GM12874 (cell line): ENCODE data around the gene WDFY3.

Experiments
- CTCF ChIP-seq: IDR thresholded peaks from 2 replicates; pipeline ENCODE4 v1.5.1; 2011; ENCODE audit warnings: low read depth, mild to moderate bottlenecking, control low read depth, low read length, moderate library complexity; ENCODE audit not compliant: insufficient read depth

The WDFY3 gene

GRCh38 chr4:84944947-84945346, 21.5 kb downstream of the WDFY3 start:
- TF ChIP-seq CTCF = no peak

- no peak for TF ChIP-seq CTCF
These were observed 25.5 kb downstream of the WDFY3 start for GRCh38 chr4:84940960-84941359.

- TF ChIP-seq CTCF = no peak
These were observed 27.4 kb downstream of the WDFY3 start for GRCh38 chr4:84939113-84939512.

GRCh38 chr4:84938316-84938715, 28.2 kb downstream of the WDFY3 start:
- TF ChIP-seq CTCF = no peak

- no peak for TF ChIP-seq CTCF
These were observed 29.0 kb downstream of the WDFY3 start for GRCh38 chr4:84937381-84937977.

- TF ChIP-seq CTCF = no peak
These were observed 30.4 kb downstream of the WDFY3 start for GRCh38 chr4:84936123-84936522.

GRCh38 chr4:84932462-84932861, 34.0 kb downstream of the WDFY3 start:
- no peak for TF ChIP-seq CTCF
